ENCODE results near the gene LARP7.
"Not testable (repeated sequence)": the region's sequence is repeated elsewhere in the genome, so short reads cannot be mapped to it uniquely, and the experiment has no call there.

Gene LARP7

DNA sequence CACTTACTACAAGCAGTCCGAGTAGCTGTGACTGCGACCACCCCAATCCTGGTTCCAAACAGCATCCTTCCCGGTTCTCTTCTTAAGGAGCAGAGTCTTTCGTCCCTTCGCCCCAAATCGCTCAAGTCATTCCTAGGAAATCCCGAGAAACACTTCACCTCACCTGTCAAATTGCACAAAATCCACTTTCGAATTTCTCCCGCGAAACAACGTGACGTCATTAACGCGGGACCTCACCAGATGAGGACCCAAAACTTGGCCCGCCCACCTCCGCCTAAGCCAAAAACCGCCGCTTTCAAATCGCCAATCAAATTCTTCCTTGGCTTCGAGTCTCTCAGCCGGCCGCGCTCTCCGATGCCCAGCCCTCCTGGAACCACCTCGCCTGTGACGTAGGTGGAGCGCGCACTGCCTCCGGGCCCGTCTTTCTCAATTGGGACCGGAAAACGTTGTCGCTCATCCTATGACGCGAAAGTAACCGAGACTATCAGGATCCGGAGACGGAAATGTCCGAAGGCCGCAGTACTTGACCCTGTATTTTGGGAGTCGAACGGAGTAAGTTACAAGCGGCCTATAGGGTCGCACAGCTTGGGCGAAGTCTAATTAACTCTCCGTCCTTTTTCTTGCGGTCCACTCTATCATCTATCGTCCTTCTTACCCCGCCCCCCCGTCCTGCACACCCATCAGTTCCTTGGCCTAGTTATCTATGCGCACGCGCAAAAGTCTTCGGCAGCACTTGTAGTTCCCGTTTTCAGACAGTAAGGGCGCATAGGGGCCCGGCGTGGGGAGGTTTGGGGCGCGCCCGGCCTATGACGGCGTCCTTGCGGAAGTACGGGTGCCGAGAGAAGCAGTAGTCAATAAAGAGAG is at the start of gene LARP7, which contains the start of gene ZGRF1:
LARP7 (plus strand) TSS at position 456 of the 864 bp plus-strand sequence. CDS start 7,527 bp downstream, outside the sequence.
ZGRF1 (minus strand) TSS at position 222 of the 864 bp plus-strand sequence. CDS start 3,733 bp downstream, outside the sequence.
- DNase-seq = peak; percentile 99

- peak; percentile 32 for DNase-seq
Measured at GRCh38 chr4:112589206-112589605, 47.7 kb upstream of the LARP7 start.

GRCh38 chr4:112591593-112591992 is 45.4 kb upstream of the LARP7 start:
- no peak for DNase-seq

DNA sequence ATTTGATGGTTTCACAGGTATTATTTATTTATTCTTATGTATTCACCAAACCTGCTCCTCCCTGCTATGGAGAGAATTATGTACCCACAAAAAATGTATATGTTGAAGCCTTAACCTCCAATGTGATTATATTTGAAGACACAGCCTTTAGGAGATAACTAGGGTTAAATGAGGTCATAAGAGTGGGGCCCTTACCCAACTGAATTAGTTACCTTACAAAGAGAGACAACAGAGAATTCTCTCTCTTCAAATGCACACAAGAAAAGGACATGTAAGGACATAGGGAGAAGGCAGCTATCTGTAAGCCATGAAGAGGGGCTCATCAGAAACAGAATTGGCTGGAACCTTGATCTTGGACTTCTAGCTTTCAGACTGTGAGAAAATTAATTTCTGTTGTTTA is 44.2 kb upstream of the LARP7 start:
- no peak for DNase-seq

DNA sequence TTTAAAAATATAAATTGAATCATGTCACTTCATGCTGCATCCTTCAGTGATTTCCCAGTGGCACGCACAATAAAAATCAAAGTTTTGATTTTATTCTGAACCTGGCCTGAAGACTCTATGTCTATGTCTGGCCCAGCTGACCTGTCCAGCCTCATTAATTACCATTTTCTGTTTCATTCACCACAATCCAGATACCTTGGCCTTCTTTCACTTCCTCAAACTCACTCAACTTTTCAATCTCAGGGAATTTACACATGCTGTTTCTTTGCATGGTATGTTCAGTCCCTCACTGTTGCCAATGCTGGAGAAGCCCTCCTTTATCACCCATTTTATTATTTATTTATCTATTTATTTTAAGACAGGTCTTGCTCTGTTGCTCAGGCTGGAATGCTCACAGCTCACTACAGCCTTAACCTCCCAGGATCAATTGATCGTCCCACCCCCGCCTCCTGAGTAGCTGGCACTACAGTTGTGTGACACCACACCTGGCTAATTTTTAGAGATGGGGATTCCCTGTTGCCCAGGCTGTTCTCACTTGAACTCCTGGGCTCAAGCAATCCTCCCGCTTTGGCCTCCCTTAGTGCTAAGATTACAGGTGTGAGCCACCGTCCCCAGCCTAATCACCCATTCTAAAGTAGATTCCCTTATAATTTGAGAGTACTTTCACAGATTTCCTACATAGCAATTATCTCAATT is 43.4 kb upstream of the LARP7 start:
- no peak for DNase-seq

- DNase-seq = no peak
Measured at GRCh38 chr4:112594993-112595392, 42.0 kb upstream of the LARP7 start.

GRCh38 chr4:112604589-112604988 is 32.4 kb upstream of the LARP7 start:
- DNase-seq = peak; percentile 54

- DNase-seq = not testable (repeated sequence)
Measured at GRCh38 chr4:112612814-112613213, 24.1 kb upstream of the LARP7 start.

DNA sequence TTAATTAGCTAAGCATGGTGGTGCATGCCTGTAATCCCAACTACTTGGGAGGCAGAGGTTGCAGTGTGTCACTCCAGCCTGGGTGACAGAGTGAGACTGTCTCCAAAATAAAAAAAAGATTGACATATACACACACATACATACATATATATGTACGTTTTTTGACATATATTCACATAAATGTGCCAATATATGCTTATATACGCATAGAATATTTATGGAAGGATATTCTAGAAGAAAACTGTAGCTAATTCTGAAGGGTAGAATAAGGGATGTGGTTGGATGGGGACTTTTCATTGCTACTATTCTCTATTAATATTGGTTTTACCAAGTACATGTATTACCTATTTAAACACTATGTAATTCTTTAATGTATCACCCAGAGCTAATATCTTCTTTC is 20.0 kb upstream of the LARP7 start:
- no peak for DNase-seq

DNA sequence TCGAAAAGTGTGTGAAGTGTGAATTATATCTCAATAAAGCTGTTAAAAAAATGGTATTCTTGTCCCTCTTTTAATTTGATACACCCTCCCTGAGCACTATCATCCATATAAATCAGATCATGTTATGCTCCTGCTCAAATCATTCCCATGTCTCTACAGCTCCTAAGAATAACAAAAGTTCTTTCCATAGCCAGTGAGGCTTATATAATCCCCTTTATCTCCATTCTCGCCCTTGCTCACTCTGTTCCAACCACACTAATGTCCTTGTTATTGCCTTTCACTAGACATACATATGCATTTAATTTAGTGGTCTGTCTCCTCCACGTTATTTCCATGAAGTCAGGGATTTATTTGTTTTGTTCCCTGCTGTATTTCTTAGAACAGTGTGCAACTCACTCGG is 10.7 kb upstream of the LARP7 start:
- no peak for DNase-seq

GRCh38 chr4:112633477-112634235 is 3.3 kb upstream of the LARP7 start:
- peak; percentile 30 for DNase-seq

GRCh38 chr4:112637552-112637866 is 566 bp downstream of the LARP7 start:
- no peak for DNase-seq

- no peak for DNase-seq
Measured at GRCh38 chr4:112642526-112642925, 5.6 kb downstream of the LARP7 start.

DNA sequence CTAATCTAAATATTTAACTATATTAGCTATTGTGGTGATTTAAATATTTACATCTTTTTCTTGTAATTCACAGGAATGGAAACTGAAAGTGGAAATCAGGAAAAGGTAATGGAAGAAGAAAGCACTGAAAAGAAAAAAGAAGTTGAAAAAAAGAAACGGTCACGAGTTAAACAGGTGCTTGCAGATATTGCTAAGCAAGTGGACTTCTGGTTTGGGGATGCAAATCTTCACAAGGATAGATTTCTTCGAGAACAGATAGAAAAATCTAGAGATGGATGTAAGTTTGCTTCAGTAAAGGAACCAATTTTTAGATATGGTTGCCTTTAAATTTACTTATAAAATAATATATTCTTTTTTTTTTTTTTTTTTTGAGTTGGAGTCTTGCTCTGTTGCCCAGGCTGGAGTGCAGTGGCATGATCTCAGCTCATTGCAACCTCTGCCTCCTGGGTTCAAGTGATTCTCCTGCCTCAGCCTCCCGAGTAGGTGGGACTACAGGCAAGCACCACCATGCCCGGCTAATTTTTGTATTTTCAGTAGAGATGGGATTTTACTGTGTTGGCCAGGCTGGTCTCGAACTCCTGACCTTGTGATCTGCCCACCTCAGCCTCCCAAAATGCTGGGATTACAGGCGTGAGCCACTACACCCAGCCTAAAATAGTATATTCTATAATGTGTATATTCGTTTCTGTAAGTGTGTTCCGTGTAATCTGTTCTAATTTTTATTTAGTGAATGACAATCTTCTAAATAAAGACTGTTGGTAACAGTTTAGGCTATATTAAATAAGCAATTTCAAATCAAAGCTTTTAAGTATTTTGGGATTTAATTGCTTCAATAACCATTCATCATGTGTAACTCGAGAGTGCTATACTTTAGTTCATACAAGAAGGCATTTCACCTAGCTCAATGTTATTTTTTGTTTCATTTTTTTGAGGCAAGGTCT is 7.9 kb downstream of the LARP7 start:
- not testable (repeated sequence) for DNase-seq

DNA sequence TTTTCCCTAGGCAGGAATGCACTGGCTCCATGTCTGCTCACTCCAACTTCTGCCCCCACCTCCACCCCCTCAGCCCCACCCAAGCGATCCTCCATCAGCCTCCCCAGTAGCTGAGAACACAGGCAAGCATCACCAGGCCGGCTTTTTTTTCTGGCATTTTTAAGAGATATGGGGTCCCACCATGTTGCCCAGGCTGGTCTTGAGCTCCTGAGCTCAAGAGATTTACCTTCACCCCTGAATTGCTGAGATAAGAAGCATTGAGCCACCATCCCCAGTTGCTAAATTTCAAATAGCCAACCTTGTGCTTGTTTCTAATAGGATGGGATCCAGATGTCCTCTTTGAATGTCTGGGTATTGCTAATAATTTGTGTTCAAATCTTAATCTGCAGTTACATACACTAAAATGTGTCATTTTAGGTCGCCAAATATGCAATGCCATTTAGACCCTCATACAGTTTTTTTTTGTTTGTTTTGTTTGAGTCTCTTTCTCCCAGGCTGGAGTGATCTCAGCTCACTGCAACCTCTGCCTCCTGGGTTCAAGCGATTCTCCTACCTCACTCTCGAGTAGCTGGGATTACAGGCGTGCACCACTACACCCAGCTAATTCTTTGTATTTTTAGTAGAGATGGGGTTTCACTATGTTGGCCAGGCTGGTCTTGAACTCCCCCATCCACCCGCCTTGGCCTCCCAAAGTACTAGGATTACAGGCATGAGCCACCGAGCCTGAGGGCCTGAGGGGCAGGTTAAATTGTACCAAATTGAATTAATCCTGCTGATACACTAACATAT is 8.8 kb downstream of the LARP7 start:
- DNase-seq = no peak

DNA sequence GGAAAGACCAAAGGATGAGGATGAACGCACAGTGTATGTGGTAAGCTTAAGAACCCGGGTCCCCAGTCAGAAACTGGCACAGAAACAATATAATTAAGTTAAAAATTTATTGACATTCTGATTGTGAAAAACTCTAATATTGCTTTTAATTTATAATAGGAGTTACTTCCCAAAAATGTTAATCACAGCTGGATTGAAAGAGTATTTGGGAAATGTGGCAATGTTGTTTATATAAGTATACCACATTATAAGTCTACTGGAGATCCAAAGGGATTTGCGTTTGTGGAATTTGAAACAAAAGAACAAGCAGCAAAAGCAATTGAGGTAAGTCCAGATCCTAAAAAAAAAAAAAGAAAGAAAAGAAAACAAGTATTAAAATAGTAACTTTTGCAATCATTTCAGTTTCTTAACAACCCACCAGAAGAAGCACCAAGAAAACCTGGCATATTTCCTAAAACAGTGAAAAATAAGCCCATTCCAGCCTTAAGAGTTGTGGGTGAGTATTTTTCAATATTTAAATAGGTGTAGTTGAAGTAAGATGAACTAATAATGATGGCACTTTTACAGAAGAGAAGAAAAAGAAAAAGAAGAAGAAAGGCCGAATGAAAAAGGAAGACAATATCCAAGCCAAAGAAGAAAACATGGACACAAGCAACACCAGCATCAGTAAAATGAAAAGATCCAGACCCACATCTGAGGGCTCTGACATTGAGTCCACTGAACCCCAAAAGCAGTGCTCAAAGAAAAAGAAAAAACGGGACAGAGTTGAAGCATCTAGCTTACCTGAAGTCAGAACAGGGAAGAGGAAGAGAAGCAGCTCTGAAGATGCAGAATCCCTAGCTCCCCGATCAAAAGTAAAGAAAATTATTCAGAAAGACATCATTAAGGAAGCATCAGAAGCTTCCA is 9.9 kb downstream of the LARP7 start:
- DNase-seq = no peak

DNA sequence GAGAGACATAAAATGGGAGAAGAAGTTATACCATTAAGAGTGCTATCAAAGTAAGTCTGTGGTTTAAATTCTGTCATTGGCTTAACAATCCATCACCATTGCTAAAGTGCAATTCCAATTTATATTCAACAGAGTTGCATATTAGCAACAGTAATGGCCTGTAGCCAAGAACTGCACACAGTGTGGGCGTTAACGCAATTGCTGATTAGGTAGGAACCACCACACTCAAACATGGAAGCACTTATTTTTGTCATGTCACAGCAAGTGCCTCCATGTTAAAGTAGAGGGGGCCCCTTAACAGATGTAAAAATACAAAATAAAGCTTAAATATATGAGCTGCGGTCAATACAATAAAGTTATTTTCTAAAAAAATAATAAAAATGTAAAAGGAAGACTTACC is 10.8 kb downstream of the LARP7 start:
- DNase-seq = no peak

DNA sequence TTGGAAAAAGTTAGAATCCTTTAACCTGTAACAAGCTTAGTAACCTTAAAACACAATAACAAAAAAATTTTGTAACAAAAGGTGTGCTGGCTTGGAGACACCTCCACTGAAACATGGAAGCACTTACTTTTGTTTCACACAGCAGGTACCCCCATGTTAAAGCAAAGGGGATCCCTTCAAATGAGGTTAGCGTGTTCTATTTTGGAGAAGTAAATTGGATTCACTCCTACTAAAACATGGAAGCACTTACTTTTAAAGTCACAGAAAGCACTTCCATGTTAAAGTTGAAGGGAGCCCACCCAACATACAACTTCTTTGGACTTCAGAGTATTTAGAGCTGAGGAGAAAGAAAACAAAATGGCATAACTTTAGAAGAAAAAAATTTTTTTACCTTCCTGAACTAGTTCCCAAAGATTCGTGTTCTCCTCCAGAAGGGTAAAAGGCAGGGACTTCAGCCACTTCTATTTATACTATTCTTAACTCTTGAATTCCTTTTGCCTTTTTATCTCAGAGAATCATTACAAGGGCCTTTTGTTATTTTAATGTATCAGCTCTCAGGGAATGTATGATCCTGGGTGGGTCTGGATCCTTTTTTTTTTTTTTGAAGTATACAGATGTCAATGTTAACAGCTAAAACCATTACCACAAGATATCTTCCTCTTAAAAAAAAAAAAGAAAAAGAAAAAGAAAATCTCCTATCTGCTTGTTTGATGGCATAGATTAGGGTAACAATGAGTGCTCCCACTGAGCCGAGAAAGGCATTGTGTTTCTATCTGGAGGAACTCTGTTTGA is 11.5 kb downstream of the LARP7 start:
- no peak for DNase-seq

GRCh38 chr4:112649055-112649408 is 12.1 kb downstream of the LARP7 start:
- DNase-seq = no peak

DNA sequence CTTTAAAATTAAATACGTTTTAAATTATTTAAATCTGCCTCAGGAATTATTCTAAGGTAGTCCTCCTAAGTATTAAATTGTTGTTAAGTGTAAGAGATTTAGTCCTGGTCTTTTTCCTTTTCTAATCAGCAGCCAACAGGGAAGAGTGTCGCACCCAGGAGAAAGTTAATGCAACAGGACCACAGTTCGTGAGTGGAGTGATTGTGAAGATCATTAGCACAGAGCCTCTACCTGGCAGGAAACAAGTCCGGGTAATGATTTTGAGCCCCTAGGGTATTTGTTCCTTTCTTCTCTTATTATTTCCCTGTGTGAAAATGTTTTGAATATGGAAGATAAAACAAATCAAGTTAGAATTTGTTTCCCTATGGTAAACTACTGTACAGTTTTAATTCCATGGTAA is 13.4 kb downstream of the LARP7 start:
- no peak for DNase-seq
